Stimulated activated CD4-positive, alpha-beta T cell treated with anti-CD3 and anti-CD28 coated beads, Interleukin-4, amount 100 ng/mL, for 4 hours (primary cell): ENCODE data around the gene CFAP410.
A peak's percentile ranks its signal among the peaks of the same experiment; 100 is the strongest.

Experiments
- DNase-seq, 2 experiments: peaks; one replicate each; pipeline ENCODE4 v3.0.0-alpha.2; 2020

Gene CFAP410

DNA sequence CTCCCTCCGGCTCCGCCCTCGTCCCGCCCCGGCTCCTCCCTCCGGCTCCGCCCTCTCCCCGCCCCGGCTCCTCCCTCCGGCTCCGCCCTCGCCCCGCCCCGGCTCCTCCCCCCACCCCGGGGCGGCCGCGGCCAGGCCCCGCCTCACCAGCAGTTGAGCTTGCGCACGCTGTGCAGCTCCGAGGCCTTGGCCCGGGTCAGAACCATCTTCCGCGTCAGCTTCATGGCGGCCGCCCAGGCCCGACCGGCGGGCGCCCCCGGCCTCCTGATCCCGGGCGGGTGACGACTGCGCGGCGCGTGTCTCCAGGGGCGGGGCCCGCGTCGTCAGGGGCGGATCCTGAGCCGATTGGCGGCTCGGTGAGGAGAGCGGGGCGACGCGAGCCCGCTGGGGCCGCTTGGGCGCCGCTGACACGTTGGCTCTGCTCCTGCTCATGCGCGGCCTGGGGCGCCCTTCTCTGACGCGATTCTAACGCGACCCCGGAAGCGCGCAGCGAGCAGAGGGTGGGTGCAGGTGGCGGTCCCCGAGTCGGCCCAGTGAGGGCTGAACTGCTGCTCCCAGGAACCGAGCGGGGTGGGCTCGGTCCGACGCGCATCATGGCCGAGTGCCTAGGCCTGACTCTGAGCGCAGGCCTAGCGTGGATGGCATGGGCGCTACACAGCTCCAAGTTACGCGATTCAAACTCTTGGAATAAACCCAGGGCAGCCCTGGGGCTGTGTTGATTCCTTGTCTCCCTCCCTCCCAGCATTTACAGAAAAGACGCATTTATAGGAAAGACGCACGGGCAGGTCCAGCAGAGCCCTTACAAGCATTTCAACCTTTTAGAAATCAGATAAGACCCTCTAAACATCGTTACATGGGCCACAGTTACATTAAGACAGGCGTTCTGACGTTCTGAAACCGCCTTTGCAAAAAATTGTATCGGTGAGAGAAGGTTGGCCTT lies at the start of gene CFAP410:
TSS of gene CFAP410 (minus strand) at position 420 of the 940 bp plus-strand sequence. CDS start at position 224, 196 bp downstream.
- DNase-seq = peak; percentile 94

DNA sequence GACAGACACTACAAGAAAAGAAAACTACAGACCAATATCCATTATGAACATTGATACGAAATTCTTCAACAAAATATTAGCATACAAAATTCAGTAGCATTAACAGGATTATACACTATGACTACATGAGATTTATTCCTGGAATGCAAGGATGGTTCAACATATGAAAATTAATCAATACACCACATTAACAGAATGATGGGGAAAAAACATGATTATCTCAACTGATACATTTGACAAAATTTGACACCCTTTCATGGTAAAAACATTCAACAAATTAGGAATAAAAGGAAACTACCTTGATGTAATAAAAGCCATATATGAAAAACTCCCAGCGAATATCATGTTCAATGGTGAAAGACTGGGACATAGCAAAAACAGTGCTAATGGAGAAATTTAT lies 45.8 kb upstream of the CFAP410 start:
- no peak for DNase-seq

DNA sequence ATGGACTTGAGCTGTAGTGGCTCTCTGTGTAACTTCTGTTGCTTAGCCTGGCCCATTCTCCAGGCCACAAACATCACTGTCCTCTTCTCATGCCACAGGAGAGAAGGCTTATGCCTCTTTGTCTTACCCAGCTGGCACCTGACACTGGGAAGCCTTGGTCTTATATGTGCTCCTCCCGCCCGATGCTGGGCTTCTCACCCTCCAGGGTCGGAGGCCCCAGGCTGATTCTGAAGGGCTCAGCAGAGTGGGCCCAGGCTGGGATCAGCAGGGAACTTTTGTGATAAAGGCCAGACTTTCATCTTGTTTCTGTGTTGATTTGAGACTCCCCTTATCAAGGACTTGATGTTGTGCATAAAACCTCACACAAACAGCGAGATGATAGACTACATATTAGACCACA lies 44.0 kb upstream of the CFAP410 start:
- DNase-seq = no peak

DNA sequence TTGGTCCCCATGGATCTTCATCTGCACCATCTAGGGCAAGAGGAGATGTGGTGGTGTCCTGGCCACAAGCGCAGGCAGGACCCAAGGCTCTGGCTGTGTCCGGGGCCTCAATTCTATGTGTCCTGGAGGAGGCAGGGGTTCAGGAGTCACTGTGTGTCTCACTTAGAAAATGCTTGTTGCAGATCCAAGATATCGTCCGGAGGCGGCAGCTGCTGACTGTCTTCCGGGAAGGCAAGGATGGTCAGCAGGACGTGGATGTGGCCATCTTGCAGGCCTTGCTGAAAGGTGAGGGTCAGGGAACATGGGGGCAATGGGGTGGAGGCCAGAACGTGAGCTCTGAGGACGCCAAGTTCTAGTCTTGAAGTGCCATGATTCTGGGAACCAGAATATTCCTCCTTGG lies 43.3 kb upstream of the CFAP410 start:
- no peak for DNase-seq

DNA sequence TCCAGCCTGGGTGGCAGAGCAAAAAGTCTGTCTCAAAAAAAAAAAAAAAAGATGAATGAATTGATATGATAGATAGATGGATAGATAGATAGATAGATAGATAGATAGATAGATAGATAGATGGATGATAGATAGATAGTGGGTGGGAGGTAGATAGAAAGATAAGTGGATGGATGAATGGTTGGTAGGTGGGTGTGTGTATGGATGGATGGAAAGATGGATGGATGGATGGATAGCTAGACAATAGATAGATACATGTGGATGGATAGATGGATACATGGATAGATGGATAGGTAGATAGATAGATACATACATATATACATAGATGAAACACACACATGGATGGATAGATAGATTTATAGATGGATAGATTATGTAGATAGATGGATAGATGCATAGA lies 42.7 kb upstream of the CFAP410 start:
- no peak for DNase-seq

DNA sequence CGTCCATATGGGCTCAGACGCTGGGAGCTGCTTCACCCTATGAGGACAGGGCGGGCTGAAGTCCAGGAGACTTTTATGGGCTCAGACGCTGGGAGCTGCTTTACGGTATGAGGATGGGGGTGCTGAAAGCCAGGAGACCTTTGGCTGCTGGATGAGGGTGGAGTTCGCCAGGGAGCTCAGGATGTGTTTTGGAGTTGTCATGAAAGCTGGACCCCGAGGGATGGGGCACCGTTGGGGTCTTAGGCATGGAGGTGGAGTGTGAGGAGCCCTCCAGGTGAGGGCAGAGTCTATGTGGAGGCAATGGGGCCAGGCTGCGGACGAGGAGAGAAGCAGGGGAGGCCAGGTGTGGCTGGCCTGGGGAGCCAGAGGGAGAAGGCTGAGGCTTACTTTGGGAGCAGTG lies 41.7 kb upstream of the CFAP410 start:
- no peak for DNase-seq

DNA sequence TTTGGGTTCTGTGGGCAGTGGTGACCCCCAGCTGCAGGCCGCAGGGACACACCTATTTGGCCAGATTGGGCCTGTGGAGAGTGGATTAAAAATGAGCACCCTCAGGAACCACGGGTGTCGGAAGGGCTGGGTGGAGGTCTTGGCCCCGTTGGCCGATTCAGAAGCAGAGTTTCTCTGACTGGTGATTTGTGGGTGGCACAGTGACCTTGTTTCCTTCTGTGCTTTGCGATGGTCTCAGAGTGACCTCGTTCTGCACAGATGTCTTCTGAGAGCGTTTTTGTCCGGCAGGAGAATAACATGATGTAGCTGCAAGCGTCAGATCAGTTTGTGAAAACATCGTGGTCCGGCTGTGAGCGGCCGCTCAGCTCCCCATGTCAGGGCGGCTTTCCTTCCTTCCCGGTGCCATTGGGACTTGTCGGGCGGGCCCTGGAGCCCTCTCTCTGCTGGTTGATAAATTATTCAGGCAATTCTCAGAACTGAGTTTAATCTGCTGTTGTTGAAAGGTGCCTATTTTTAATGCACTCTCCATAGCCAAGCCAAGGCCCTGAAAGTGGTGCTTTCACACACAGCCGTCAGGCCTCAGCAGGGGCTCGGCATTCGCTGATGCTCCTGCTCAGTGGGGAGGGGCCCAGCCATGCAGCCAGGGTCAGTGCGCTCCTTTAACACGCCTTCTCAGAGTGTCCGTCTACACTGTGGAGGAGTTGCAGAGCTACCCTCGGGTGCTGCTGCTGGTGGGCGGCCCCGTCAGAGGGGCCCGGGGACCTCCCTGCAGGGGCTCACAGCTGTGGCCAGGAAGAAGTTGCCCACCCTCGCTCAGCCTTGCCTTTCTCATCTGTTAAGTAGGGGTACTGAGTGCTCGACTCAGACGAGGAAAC lies 41.0 kb upstream of the CFAP410 start:
- no peak for DNase-seq

DNA sequence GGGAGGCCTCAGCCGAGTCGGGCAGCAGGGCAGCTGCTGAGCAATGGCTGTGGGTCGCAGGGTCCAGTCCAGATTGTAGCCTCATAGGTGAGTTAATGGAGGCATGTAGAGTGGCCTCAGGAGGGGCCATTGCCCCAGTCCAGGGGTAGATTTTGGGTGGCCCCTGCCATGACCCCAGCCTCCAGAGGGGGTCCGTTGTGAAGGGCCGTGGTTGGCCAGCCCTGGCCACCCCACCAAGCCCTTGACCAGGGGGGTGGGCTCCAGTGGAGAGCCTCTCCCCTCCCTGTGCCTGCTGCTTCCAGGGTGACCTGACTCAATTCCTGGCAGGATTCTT lies 40.3 kb upstream of the CFAP410 start:
- DNase-seq = no peak

DNA sequence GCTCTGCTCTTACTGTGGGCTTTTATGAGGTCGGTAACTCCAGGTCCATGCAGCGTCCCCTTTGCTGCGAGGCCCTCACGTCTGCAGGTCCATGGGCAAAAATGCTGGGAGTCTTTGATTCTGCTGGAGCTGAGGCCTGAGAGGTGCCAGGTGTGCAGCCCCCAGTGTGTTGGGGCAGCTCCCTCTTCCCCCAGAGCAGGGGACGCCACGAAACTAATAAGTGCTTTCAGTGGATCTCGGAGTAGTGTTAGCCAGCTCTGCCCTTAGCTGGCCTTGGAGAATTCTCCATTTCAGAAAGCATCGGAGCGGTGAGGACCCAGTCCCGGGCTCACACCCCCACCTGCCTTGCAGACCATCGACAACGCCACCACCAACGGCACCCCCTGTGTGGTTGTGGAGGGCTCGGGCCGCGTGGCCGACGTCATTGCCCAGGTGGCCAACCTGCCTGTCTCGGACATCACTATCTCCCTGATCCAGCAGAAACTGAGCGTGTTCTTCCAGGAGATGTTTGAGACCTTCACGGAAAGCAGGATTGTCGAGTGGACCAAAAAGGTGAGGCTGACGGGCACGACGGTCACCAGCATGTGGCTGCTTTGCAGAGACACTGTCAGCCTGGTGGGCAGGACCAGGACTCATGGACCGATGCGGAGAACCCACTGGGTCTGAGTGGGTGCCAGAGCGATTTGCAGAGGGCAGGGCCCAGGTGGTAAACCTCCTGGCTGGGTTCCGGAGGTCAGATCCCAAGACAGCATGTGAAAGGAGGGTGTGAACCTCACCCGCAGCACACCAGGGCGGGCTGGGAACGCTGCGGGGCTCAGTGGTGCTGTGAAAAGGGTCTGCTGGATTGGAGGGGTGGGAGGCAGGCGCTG lies 39.7 kb upstream of the CFAP410 start:
- no peak for DNase-seq

DNA sequence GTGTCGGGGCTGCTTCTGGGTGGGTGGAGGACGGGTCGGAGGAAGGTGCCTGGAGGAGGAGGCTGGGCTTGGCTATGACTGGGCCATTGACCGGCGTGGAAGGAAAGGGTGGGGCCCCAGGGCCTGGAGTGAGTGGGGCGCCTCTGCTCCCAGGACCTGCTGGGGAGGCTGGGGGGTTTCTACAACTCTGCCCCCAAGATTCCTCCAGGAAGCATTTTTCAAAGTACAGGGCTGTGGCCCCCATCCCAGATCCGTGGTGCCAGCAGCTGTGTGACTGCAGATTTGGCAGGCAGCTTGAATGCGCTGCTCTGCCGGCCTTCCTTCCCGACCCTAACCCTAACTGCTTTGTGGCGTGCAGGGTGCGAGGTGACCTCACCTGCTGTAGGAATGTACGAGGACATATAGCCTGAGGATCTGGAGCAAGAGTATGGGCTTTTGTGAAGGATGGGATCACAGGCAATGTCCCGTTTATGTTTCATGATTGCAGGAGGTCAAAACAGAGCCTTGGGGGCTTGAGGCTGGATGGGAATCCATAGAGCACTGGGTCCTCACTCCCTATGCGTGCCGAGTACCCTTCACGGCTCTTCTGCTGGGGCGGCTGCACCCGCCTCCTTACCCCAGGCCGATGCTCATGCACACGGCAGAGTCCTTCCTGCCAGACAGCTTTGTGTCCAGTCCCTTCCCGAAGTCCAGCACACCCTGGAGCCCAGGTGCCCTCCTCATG lies 38.9 kb upstream of the CFAP410 start:
- DNase-seq = no peak

DNA sequence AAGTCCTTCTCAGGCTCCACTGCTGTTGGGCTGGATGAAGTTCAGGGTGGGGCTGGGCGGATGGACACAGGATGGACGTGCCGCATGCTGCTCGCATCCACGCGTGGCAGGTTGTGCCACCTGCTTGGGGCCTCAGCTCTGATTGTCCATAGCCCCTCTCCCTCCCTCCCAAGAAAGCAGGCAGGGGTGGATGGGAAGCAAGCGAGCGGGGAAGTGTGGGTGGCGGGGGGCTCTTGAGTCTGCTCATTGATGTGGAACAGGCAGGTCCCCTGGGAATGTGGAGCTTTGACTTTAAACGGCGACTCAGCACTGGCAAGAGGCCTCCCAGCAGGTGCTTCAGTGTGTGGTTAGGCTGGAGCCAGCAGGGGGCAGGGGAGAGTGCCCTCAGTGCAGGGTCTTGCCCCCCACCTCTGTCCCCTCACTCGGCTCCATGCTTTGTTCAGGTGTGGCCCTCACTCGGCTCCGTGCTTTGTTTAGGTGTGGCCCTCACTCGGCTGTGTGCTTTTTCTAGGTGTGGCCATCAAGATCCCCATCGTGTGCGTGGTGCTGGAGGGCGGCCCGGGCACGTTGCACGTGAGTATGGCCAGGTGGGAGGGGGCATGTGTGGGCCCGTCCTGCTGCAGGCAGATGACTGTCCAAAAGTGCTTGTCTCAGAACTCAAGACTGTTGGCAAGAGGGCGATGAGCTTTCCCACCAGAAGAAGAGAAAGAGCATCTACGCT lies 38.2 kb upstream of the CFAP410 start:
- DNase-seq = no peak

DNA sequence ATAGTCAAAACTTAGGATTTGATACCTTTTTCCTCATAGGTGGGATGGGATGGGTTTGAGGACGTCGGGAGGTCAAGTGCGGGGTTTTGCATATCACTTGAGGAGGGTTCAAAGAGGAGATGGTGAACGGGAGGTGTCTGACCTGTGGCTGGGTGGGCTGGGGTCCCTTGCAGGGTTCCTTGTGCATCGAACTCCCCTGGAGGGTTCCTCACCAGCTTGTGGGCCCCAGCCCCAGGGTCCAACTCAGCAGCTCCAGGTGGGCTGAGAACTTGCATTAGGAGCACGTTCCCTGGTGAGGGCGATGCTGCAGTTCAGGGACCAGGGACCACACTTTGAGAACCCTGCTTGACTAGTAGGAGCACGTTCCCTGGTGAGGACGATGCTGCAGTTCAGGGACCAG lies 37.4 kb upstream of the CFAP410 start:
- no peak for DNase-seq

DNA sequence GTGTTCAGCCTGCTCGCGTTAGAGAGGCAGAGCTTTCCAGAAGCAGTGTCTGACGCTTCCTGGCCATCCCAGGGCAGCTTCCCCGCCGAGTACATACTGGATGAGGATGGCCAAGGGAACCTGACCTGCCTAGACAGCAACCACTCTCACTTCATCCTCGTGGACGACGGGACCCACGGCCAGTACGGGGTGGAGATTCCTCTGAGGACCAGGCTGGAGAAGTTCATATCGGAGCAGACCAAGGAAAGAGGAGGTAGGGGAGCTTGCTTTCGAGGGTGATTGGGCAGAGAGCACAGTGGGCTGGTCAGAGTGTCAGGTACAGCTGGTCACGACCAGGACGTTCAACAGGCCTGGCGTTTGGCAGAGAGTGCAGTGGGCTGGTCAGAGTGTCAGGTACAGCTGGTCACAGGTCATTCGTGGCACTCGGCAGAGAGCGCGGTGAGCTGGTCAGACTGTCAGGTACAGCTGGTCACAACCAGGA lies 36.6 kb upstream of the CFAP410 start:
- DNase-seq = no peak

DNA sequence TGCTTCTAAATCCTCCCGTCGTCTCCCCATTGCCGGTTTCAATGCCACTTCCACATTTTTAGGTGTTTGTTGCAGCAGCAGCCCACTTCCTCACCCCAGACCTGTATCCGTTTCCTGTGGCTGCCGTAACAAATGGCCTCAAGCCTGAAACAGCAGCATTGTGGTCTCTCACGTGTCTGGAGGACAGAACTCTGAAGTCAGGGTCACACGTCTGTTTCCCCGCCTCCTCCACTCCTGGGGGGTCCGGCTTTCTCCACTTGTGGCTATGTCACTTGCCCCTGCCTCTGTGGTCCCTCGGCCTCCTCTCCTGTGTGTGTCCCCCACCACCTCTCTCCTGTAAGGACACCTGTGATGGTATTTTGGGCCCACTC lies 36.1 kb upstream of the CFAP410 start:
- no peak for DNase-seq

DNA sequence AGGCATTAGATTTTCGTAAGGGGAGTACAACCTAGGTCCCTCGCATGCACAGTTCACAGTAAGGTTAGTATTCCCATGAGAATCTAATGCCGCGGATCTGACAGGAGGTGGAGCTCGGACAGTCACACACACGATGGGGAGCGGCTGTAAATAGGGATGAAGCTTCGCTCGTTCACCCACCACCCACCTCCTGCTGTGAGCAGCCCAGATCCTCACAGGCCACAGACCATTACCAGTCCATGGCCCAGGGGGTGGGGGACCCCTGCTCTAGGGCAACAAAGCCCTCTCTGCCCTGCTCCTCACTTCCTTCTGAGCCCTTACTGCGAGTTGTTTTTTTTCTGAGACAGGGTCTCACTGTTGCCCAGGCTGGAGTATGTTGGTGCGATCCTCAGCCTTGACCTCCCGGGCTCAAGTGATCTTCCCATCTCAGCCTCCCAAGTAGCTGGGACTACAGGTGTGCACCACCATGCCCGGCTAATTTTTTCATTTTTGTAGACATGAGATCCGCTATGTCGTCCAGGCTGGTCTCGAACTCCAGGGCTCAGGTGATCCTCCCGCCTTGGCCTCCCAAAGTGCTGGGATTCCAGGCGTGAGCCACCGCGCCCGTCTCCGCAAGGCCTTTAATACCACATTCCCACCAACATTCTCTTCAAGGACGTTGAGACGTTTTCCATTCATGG lies 35.6 kb upstream of the CFAP410 start:
- no peak for DNase-seq

DNA sequence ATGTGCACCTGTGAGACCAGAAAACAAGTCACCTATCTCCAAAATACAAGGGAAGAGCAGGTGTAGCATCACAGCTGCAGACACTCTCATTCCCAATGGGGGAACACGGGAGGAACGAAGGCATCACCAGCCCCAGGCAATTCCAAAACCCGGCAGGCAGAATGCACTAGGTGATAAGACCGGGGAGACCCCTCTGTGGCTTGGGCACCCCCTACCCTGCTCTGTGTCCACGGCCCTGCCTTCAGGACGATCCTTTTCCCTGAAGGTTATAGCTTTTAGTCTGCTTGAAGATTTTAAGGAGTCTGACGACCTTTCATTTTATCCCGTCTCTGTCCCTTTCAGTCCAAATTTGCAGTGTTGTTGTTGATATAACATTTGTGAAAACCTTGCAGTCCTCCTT lies 33.4 kb upstream of the CFAP410 start:
- DNase-seq = no peak

DNA sequence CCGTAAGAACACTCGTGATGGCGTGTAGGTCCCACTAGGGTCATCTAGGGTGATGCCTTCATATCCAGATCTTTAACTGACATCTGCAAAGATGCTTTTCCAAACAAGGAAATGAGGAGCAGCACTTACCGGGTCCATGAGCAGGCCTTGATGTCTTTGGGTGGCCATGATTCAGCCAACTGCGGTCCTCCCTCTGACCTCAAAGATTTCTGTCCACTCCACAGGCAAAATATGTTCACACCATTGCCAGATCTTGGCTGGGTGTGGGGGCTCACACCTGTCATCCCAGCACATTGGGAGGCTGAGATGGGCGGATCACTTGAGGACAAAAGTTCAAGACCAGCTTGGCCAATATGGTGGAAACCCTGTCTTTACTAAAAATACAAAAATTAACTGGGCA lies 32.4 kb upstream of the CFAP410 start:
- DNase-seq = no peak

DNA sequence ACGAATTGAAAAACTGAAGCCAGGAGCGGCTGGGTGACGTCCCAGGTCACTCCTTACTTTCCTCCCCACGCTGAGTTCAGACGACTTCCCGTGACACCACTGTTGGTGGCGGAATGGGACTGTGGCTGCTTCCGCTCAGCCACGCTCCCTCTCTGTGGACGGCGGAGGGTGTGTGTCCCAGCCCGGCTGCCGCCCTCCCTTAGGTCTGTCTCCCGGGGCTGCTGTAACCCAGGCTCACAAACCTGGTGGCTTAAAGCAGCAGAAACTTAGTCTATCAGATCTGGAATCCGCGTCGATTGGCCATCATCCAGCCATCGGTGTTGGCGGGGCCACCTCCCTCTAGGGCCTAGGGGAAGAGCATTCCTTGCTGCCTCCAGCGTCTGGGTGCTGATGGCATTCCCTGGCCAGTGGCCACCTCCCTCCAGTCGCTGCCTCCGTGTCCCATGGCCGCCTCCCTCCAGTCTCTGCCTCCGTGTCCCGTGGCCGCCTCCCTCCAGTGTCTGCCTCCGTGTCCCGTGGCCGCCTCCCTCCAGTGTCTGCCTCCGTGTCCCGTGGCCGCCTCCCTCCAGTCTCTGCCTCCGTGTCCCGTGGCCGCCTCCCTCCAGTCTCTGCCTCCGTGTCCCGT lies 31.7 kb upstream of the CFAP410 start:
- DNase-seq = no peak

DNA sequence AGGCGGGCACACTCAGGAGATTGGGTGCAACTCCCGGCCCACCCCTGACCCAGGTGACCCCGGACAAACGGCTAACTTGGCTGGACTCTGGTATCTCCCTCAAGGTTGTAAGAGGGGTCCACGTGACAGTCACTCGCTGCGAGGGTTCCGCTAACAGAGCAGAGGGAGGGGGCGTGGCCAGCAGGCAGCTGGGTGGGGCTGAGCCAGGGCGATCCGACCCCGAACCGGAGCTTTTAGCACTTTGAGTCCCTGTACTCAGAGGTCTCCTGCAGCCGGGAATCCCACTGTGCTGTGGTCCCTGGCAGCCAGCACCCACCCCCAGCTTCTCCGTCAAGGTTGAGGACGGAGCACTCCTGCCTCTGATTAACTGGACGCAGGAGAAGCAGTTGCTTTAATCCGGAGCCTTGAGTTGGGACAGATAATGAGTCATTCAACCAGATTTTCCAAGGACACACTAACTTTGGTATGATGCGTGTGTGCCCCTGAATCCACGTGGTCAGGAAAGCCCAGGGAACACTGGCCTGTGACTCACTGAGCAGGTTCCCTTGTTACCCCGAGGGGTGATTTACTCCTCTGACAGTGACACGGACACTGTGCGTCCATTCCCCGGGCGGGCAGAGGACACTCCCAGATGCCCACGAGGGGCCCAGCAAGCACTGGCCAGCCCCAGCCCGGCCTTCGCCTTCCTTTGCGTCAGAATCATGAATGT lies 31.0 kb upstream of the CFAP410 start:
- no peak for DNase-seq
